OCI-LY1 (cell line): ENCODE results near the gene ZDHHC1.

Source experiments
- H2AFZ ChIP-seq: fragments of 200-600 bp; sonication (generic), shearing (Covaris generic); 2 replicates; pipeline ENCODE4 v1.6.0; 2014; ENCODE audit warnings: antibody characterized with exemption, mild to moderate bottlenecking, low read length
- H3F3A ChIP-seq: fragments of 200-600 bp; sonication (generic), shearing (Covaris generic); 2 replicates; pipeline ENCODE4 v1.6.0; 2014; ENCODE audit warnings: mild to moderate bottlenecking, antibody characterized with exemption, low read length, moderate library complexity; ENCODE audit not compliant: insufficient read depth
- H3K27ac ChIP-seq: fragments of 200-600 bp; sonication (generic); 2 replicates; pipeline ENCODE4 v1.5.1; 2014; ENCODE audit warnings: low read length, mixed run types, mild to moderate bottlenecking, low read depth; ENCODE audit not compliant: poor library complexity, severe bottlenecking
- H3K27me3 ChIP-seq: fragments of 200-600 bp; sonication (generic); 2 replicates; pipeline ENCODE4 v1.6.0; 2014; ENCODE audit warnings: antibody characterized with exemption, mild to moderate bottlenecking, low read length, moderate library complexity; ENCODE audit not compliant: insufficient read depth
- H3K36me3 ChIP-seq: fragments of 200-600 bp; sonication (generic); 2 replicates; pipeline ENCODE4 v1.6.1; 2014; ENCODE audit warnings: mild to moderate bottlenecking, antibody characterized with exemption, low read length, moderate library complexity, mixed read lengths; ENCODE audit not compliant: insufficient read depth
- H3K4me1 ChIP-seq: fragments of 200-600 bp; sonication (generic); 2 replicates; pipeline ENCODE4 v1.5.1; 2014; ENCODE audit warnings: mild to moderate bottlenecking, low read length, moderate library complexity; ENCODE audit not compliant: insufficient read depth, severe bottlenecking
- H3K4me2 ChIP-seq: fragments of 200-600 bp; sonication (generic), shearing (Covaris generic); 2 replicates; pipeline ENCODE4 v1.6.1; 2014; ENCODE audit warnings: low read length
- H3K4me3 ChIP-seq: fragments of 200-600 bp; sonication (generic); 2 replicates; pipeline ENCODE4 v1.5.1; 2014; ENCODE audit warnings: low read length, low read depth, mild to moderate bottlenecking, mixed read lengths; ENCODE audit not compliant: poor library complexity, severe bottlenecking
- H3K79me2 ChIP-seq: fragments of 200-600 bp; shearing (Covaris generic); 2 replicates; pipeline ENCODE4 v1.6.1; 2016; ENCODE audit warnings: mixed run types, low read length, mixed read lengths; ENCODE audit not compliant: insufficient read depth
- H3K9ac ChIP-seq: fragments of 200-600 bp; sonication (generic), shearing (Covaris generic); 2 replicates; pipeline ENCODE4 v1.6.1; 2014; ENCODE audit warnings: mild to moderate bottlenecking, low read length, mixed read lengths
- H3K9me2 ChIP-seq: fragments of 200-600 bp; sonication (generic), shearing (Covaris generic); 2 replicates; pipeline ENCODE4 v1.6.1; 2014; ENCODE audit warnings: low read depth, mild to moderate bottlenecking, low read length, mixed read lengths
- H3K9me3 ChIP-seq: fragments of 200-600 bp; shearing (Covaris generic); 2 replicates; pipeline ENCODE4 v1.6.1; 2014; ENCODE audit warnings: low read length, mixed read lengths
- H4K20me1 ChIP-seq: fragments of 200-600 bp; sonication (generic), shearing (Covaris generic); 2 replicates; pipeline ENCODE4 v1.6.0; 2016; ENCODE audit warnings: mild to moderate bottlenecking, low read length; ENCODE audit not compliant: insufficient read depth
- EZH2 ChIP-seq: fragments of 200-600 bp; sonication (generic), shearing (Covaris generic); IDR thresholded peaks from 2 replicates; pipeline ENCODE4 v1.8.0; 2017; ENCODE audit warnings: borderline replicate concordance, mixed run types, mild to moderate bottlenecking, antibody characterized with exemption, low read length, moderate library complexity, mixed read lengths
- TF ChIP-seq, protein P1 (sequence below): fragments of 200-600 bp; sonication (generic), shearing (Covaris generic); IDR thresholded peaks from 2 replicates; pipeline ENCODE4 v1.5.1; 2017; ENCODE audit warnings: mild to moderate bottlenecking, antibody characterized with exemption, low read length, moderate library complexity, mixed read lengths

The ZDHHC1 gene

GRCh38 chr16:67460961-67461360 is 44.7 kb upstream of the ZDHHC1 start:
- H3K9me2 ChIP-seq: no peaks in the 10 kb centered on the region
- H3K36me3 ChIP-seq: no peaks in the 10 kb centered on the region; the same call in 1 of the 2 replicates
- H3K79me2 ChIP-seq: peaks cover 9% of the 10 kb centered on the region
- no peak overlapping the region for H3K27ac ChIP-seq
- H3K27me3 ChIP-seq: no peaks in the 10 kb centered on the region
- no peak overlapping the region for H3K9ac ChIP-seq
- H2AFZ ChIP-seq: no peak overlapping the region
- no peaks in the 10 kb centered on the region for H3K9me3 ChIP-seq
- no peaks in the 10 kb centered on the region for H3K4me1 ChIP-seq
- H3K4me2 ChIP-seq: no peak overlapping the region
- no peak overlapping the region for H3K4me3 ChIP-seq
- no peaks in the 10 kb centered on the region; the same call in 1 of the 2 replicates for H4K20me1 ChIP-seq
- TF ChIP-seq EZH2: no peak
- TF ChIP-seq, protein P1, sequence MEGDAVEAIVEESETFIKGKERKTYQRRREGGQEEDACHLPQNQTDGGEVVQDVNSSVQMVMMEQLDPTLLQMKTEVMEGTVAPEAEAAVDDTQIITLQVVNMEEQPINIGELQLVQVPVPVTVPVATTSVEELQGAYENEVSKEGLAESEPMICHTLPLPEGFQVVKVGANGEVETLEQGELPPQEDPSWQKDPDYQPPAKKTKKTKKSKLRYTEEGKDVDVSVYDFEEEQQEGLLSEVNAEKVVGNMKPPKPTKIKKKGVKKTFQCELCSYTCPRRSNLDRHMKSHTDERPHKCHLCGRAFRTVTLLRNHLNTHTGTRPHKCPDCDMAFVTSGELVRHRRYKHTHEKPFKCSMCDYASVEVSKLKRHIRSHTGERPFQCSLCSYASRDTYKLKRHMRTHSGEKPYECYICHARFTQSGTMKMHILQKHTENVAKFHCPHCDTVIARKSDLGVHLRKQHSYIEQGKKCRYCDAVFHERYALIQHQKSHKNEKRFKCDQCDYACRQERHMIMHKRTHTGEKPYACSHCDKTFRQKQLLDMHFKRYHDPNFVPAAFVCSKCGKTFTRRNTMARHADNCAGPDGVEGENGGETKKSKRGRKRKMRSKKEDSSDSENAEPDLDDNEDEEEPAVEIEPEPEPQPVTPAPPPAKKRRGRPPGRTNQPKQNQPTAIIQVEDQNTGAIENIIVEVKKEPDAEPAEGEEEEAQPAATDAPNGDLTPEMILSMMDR: no peak
- no peaks in the 10 kb centered on the region for H3F3A ChIP-seq

GRCh38 chr16:67460168-67460567 is 43.9 kb upstream of the ZDHHC1 start:
- H3K4me1 ChIP-seq: no peaks in the 10 kb centered on the region
- no peak overlapping the region for H3K4me3 ChIP-seq
- no peaks in the 10 kb centered on the region; the same call in 1 of the 2 replicates for H3K36me3 ChIP-seq
- no peaks in the 10 kb centered on the region for H3K9me3 ChIP-seq
- no peaks in the 10 kb centered on the region for H3F3A ChIP-seq
- peaks cover 4% of the 10 kb centered on the region; the same call in 1 of the 2 replicates for H3K79me2 ChIP-seq
- no peaks in the 10 kb centered on the region for H3K9me2 ChIP-seq
- H3K9ac ChIP-seq: no peak overlapping the region
- no peak for TF ChIP-seq EZH2
- TF ChIP-seq, protein P1: no peak
- H2AFZ ChIP-seq: no peak overlapping the region
- no peak overlapping the region for H3K27ac ChIP-seq
- H3K4me2 ChIP-seq: no peak overlapping the region
- H4K20me1 ChIP-seq: no peaks in the 10 kb centered on the region; the same call in 1 of the 2 replicates
- no peaks in the 10 kb centered on the region for H3K27me3 ChIP-seq

- Histone ChIP-seq H3K36me3 (no peaks in the 10 kb centered on the region; the same call in 1 of the 2 replicates), H3K4me1 (no peaks in the 10 kb centered on the region), H3K27ac (no peak overlapping the region), H3K9ac (no peak overlapping the region), H3K9me3 (no peaks in the 10 kb centered on the region), H3K4me3 (no peak overlapping the region), H2AFZ (no peak overlapping the region), H4K20me1 (no peaks in the 10 kb centered on the region), H3F3A (no peaks in the 10 kb centered on the region), H3K79me2 (0 out of 2 replicates have a peak, but pooled peaks cover under 1% of the 10 kb centered on the region), H3K4me2 (no peak overlapping the region), H3K27me3 (no peaks in the 10 kb centered on the region), H3K9me2 (no peaks in the 10 kb centered on the region)
- TF ChIP-seq, protein P1: no peak
- no peak for TF ChIP-seq EZH2
Measured at GRCh38 chr16:67459861-67460150, 43.5 kb upstream of the ZDHHC1 start.
